Measurements from ENCODE around the gene SPATA33. TPM values are rescaled to one million over a fixed set of nuclear protein-coding genes. Genes with fewer than 3 reads are reported as not detected.

Gene SPATA33
- total and polyA plus RNA-seq, 10 of the 15 experiments (the other 5 are each of a cell fraction or from before 2014, with no cell fraction given) = 1.1 to 15.8 (median 7.6) TPM

- TF ChIP-seq IKZF2 (IDR thresholded peaks at IDR 0.05) (no peak), SP1 (IDR thresholded peaks at IDR 0.05; ENCODE audit: low read depth, low read length) (no peak), STAT3 (IDR thresholded peaks at IDR 0.05; ENCODE audit: low read depth, low read length) (no peak), GATAD2B (conservative IDR thresholded peaks at IDR 0.05; ENCODE audit: low read depth) (peak; percentile 31; the same call in 1 of the 2 replicates), POLR2A (IDR thresholded peaks at IDR 0.05; ENCODE audit: low read depth, low read length) (peak; percentile 34; the same call in 1 of the 2 replicates), HDAC2 (IDR thresholded peaks at IDR 0.05) (no peak), MYB (IDR thresholded peaks at IDR 0.05; ENCODE audit: borderline replicate concordance, low read depth, low read length) (no peak), SKIL (IDR thresholded peaks at IDR 0.05; ENCODE audit: low read depth, poor library complexity, severe bottlenecking) (no peak), SMC3 (IDR thresholded peaks at IDR 0.05; ENCODE audit: borderline replicate concordance, low read length) (peak; percentile 7; the same call in 1 of the 2 replicates)
- TF ChIP-seq, protein P1, sequence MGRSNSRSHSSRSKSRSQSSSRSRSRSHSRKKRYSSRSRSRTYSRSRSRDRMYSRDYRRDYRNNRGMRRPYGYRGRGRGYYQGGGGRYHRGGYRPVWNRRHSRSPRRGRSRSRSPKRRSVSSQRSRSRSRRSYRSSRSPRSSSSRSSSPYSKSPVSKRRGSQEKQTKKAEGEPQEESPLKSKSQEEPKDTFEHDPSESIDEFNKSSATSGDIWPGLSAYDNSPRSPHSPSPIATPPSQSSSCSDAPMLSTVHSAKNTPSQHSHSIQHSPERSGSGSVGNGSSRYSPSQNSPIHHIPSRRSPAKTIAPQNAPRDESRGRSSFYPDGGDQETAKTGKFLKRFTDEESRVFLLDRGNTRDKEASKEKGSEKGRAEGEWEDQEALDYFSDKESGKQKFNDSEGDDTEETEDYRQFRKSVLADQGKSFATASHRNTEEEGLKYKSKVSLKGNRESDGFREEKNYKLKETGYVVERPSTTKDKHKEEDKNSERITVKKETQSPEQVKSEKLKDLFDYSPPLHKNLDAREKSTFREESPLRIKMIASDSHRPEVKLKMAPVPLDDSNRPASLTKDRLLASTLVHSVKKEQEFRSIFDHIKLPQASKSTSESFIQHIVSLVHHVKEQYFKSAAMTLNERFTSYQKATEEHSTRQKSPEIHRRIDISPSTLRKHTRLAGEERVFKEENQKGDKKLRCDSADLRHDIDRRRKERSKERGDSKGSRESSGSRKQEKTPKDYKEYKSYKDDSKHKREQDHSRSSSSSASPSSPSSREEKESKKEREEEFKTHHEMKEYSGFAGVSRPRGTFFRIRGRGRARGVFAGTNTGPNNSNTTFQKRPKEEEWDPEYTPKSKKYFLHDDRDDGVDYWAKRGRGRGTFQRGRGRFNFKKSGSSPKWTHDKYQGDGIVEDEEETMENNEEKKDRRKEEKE (IDR thresholded peaks at IDR 0.05) = no peak
- TF ChIP-seq, protein P2, sequence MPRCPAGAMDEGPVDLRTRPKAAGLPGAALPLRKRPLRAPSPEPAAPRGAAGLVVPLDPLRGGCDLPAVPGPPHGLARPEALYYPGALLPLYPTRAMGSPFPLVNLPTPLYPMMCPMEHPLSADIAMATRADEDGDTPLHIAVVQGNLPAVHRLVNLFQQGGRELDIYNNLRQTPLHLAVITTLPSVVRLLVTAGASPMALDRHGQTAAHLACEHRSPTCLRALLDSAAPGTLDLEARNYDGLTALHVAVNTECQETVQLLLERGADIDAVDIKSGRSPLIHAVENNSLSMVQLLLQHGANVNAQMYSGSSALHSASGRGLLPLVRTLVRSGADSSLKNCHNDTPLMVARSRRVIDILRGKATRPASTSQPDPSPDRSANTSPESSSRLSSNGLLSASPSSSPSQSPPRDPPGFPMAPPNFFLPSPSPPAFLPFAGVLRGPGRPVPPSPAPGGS (IDR thresholded peaks at IDR 0.05; ENCODE audit: borderline replicate concordance, insufficient read depth, low read depth, low read length, poor library complexity, severe bottlenecking) = no peak
These were observed 43.2 kb downstream of the SPATA33 start (continued) for GRCh38 chr16:89700649-89701424.

Measured in GM12878 (cell line).